CD4-positive, alpha-beta T cell treated with Interleukin-15 for 4 hours (primary cell): ENCODE measurements around the gene MKNK1.
A peak's percentile ranks its signal among the peaks of the same experiment; 100 is the strongest.

ENCODE experiments used
- DNase-seq: peaks from one replicate; pipeline ENCODE4 v3.0.0-alpha.2; 2020; ENCODE audit warnings: low spot score

Gene MKNK1

GRCh38 chr1:46539972-46540371 is 64.1 kb downstream of the MKNK1 start:
- no peak for DNase-seq

- no peak for DNase-seq
These were observed 65.9 kb downstream of the MKNK1 start for GRCh38 chr1:46538147-46538546.

GRCh38 chr1:46537651-46538050 is 66.4 kb downstream of the MKNK1 start:
- no peak for DNase-seq

DNA sequence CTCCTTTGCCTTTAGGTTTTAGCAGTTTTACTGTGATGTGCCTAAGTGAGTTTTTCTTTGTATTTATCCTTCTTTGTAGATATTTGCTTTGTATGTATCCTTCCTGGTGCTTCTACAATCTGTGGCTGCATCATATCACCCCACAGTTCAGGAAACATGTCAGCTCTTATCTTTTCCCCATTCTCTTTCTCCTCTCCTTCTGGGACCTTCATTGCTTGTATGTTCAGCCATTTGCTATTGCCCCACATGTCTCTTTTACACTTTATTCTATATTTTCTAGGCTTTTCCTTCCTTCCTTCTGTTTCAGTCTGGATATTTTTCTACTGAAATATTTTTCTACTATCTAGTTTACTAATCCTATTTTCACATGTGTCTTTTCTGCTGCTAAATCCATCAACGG is 67.5 kb downstream of the MKNK1 start:
- no peak for DNase-seq

DNA sequence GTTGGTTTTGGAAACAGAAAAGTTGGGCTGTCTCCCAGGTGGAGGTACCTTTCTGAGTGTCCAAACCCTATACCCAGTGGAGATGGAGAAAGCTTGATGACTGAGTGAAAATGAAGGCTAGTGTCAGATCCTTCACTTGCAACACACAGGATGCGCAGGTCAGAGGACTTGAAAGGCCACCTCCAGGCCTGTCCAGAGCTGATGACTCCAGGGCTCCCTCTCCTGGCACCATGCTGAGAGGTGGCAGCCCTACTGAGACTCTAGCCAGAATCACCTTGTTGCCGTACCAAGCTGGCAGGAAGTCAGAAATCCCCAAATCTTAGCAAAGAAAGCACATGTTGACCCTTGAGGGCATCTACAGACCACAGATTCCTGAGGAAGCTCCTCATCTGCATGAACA is 69.0 kb downstream of the MKNK1 start:
- no peak for DNase-seq

DNA sequence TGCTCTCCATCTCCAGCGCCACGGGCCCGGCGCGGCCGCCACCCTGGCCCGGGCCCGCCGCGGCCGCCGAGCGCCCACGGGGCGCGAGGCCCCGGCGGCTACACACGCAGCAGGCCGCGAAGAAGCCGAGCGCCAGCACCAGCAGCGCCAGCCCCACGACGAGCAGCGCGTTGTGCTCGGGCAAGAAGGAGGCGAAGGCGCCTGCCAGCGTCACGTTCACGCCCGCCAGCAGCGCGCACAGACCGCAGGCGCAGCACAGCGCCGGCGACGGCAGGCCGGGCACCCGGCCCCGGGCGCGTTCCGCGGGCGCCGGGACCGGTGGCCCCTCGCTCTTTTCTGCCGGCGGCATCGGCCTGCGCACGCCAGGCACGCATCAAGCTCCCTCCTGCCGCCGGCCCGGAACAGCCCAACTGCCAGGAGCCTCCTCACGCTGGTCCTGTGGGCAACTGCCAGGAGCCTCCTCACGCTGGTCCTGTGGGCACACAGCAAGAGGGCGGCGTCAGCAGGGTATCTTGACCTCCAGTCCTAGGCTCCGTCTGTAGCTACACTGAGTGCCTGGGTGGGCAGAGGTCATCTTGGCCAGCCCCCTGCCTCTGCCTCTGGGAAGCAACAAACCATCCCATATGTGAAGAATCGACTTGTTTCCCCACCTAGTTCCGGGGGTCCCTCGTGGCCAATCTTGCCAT is 70.7 kb downstream of the MKNK1 start:
- DNase-seq, result peak; percentile 47

- peak; percentile 68 for DNase-seq
These were observed 71.4 kb downstream of the MKNK1 start for GRCh38 chr1:46532498-46533178.

- no peak for DNase-seq
These were observed 72.0 kb downstream of the MKNK1 start for GRCh38 chr1:46532095-46532494.

DNA sequence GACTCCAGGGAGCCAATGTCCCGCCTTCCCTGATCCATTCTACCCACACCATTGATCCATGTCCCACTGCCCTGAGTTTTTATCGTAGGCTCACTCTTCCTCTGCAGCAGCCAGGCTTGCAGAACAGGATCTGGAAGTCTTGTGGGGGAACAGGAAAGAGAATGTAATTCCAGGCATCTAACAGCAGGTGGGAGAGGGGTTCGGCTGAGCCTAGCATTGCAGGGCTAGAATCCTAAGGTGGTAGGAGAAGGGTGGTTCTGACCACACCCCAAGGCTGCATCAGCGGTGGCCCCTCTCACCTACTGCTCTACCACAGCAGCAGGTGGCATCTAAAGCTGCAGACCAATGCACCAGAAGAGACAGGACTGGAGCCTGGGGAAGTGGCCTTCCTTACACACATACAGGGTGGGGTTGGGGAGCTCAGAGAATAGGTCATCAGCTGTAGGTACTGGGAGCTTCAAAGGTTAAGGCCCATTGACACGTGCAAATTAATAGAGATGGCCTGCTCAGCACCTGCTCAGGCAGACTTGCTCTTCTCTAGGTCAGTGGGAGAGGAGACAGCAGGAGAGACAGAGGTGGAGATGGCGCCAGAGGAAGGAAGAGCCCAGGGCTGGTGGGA is 73.2 kb downstream of the MKNK1 start:
- DNase-seq, result no peak

- no peak for DNase-seq
These were observed 73.8 kb downstream of the MKNK1 start for GRCh38 chr1:46530311-46530710.

DNA sequence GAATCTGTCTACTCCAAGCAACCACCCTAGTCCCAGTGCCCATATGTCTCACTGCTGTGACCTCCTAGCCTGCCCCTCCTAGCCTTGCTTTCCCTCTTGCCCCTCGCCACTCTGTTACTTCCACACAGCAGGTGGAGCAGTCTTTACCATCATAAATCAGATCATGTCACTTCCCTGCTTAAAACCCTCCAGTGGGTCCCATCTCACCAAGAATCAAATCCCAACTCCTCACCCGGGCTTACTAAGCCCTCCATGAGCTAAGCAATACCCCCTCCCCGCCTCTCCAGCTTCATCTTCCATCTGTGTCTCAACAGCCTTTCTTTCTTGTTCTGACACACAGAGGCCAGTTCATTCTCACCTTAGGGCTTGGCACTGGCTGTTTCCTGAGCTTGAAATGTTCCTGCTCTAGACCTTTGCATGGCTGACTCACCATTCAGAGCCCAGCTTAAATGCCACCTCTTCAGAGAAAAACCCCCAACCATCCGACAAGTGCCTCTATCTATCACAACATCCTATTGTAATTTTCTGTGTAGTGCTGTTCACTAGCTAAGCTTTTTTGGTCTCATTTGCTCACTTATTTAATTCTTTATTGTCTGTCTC is 74.9 kb downstream of the MKNK1 start:
- DNase-seq, result no peak

DNA sequence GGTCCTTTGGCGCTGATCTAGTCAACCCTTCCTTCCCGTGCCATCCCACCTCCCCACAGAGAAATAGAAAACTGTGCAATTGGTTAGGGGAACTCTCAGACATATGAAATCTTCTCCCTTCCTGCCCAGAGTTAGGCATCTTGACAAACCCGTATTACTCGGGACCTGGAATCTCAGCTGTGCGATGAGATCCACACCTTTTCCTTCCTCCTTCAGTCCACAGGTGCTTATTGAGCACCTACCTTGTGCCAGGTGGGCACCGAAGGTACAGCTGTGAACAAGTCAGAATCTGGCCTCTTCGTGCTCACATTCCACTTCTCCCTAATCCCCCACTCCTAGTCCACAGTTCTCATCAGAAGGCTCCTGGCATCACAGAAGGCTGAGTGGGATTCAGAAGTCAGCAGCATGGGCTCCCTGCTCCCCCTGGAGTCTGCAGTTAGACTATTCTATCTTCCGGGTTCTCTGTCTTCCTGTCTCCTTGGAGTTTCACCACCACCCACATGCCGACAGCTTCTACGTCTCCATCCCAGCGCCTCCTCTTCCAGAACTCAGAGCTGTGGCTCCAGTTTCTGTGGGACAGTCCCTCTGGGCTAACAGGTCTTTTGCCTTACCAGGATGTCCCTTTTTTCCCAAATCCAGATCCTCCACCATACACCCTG is 75.6 kb downstream of the MKNK1 start:
- DNase-seq, result no peak

- peak; percentile 64 for DNase-seq
These were observed 76.4 kb downstream of the MKNK1 start for GRCh38 chr1:46527474-46528296.

- DNase-seq, result no peak
These were observed 77.3 kb downstream of the MKNK1 start for GRCh38 chr1:46526691-46527291.

DNA sequence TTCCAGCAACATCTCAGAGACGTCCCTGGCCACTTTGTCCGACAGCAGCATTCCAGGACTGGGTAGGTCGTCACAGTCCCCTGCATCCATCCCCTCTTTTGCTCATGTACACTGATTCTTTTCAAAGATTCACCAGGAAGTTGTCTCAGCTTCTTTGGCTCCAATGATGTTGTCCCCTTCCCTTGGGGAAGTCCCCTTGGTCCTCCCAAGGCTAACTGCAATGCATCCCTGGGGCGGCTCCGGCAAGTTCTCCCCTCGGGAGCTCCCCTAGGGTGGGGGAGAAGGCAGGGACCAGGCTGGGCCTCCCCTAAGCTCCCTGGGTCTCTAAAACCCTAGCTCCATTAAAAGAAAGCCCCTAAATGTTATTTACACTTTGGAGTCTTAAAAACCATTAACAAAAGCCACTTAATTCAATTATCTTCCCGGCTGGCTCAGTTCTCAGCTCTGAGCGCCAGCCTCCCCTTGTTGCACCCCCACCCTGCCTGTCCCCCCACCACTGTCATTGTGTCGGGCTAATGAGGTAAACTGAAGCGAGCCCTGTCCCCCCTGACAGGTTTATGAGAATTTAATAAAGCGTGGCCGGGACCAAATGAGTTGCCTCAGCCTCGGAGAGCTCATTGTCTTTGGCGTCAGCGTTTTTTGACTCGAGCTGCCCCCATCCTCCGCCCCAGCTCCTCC is 77.9 kb downstream of the MKNK1 start:
- no peak for DNase-seq

- no peak for DNase-seq
These were observed 78.7 kb downstream of the MKNK1 start for GRCh38 chr1:46525253-46525983.

- no peak for DNase-seq
These were observed 79.2 kb downstream of the MKNK1 start for GRCh38 chr1:46524843-46525242.

DNA sequence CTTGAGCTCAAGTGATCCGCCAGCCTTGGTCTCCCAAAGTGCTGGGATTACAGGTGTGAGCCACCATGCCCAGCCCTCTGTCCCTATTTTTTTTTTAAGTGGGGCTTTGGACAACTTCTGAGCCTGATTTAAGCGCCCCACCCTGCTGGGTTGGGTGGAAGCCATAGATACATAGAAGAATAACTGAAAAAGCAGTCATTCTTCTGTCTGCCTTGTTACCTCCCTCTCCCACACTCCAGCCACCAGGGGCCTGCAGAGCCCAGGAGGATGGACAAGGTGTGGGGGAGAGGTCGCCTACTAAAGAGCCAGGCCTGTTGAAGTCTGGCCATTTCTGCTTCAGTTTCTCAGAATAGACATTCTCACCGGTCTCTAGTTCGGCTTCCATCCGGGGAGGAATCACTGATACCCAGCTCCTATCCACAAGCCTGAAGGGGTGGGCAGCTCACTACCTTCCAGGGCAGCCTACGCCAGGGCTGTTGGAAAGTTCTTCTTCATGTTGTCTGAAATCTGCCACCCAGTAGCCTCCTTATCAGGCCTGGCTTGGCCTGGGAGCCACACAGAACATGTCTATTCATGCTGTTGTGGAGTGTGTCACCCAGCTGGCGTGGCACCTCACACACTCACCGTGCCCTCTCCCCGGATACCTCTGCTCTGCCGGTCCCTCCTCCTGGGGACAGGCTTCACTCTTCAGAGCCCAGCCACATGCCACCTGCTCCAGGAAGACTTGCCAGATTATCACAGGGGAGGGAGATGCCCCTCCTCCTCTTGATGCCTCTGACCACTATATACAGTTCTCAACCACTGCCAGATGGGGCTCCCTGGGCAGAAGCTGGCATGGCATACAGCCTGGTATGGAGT is 80.3 kb downstream of the MKNK1 start:
- DNase-seq, result no peak

DNA sequence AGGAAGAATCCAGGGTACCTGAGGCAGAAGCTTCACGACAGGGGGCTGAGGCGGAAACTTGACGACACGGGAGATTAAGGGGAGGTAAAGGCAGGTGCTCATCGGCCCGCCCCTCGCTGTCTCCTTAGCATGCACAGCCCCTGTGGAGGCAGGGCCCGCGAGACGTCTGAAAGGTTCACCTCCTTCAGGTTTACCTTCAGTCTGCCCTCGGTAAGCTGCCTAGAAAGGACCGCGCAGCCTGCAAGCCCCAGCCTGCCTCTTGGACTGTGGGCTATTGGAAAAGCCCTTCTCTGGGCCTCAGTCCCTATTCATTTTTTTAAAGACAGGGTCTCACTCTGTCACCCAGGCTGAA is 81.1 kb downstream of the MKNK1 start:
- DNase-seq, result no peak
